SIG-M5 treated with dmso at 0.1 percent for 504 hours (cell line): ENCODE results near the gene C1orf21.

Experiments used
- DNase-seq: peaks from one replicate; lab custom pipeline; 2025; ENCODE audit not compliant: unreplicated experiment; lab: John Stamatoyannopoulos, UW

Gene C1orf21

GRCh38 chr1:184553845-184554244, 167.0 kb downstream of the C1orf21 start:
- no peak for DNase-seq

DNA sequence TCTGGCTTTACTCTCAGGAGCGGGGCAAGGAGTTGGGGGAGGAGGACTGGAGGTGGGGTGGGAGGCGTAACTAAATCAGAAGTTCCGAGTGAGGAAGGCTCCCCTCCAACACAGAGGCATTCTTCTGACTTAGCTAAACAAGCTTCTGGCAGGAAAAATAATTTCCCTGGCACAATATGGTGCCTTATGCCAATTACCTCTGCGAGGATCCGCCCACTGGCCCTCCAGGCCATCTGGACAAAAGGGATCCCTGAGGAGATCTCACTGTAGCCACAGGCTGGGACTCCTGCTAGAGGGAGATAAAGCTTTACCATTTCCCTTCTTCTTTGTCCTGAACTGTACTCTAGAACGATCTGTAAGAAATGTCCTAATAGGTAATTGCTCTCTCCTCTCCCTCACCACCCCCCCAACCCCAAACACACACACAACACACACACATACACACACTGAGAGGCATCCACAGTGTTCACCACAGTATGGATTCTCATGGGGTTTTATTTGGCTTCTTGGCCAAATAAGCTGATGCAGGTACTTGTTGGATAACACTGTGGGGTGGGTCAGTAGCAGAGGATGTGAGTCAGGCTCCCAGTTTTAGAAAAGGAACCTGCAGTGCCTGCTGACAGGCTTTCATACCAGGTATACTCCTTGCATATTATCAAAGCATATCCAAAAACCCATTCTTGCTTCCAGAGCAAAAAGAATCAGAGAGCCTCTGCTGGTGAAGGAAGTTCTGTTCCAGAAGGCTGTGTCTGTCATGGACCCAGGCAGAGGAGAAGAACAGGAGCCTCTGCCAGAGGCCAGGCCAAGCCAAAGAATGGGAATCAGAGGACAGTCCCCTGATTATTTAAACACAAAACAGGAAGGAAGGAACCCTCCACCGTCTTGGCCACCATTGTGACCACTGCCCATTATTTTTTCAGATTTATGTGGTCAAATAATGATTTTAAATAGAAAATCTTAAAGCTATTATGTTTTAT, 169.1 kb downstream of the C1orf21 start:
- DNase-seq = no peak

DNA sequence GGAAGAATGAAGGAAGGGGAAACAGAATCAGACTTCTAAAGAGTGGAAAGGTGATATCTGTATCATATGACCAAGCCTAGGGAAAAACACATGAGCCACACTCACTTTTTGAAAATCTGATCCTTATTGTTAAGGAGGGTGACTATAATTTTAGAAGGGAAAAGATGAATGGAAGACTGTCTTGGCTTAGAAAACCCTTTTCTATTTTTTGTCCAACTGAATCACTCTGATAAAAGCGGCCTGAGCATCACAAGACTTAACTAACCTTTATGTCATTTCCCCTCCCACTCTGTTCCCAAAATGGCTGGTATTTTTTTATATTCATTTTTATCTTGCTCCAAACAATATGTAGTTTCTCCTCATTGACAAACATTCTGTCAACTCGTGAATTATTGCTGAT, 169.8 kb downstream of the C1orf21 start:
- DNase-seq = no peak

- no peak for DNase-seq
Measured at GRCh38 chr1:184557423-184558347, 170.9 kb downstream of the C1orf21 start.

DNA sequence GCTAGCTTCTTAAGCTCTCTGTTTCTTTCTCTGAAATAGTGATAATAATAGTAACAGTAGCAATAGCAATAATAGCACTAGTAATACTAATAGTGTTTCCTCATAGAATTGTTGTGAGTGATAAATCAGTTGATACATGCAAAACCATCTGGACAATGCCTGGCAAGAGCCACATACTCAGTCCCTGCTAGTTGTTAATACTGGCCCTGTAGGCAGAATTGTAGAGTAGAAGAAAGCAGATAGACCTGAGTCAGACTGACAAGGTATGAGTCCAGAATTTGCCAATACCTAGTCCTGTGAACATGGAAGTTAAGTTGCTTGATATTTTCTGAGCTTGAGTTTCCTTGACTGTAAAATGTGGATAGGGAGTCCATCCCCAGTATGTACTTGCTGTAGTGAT, 171.9 kb downstream of the C1orf21 start:
- no peak for DNase-seq

DNA sequence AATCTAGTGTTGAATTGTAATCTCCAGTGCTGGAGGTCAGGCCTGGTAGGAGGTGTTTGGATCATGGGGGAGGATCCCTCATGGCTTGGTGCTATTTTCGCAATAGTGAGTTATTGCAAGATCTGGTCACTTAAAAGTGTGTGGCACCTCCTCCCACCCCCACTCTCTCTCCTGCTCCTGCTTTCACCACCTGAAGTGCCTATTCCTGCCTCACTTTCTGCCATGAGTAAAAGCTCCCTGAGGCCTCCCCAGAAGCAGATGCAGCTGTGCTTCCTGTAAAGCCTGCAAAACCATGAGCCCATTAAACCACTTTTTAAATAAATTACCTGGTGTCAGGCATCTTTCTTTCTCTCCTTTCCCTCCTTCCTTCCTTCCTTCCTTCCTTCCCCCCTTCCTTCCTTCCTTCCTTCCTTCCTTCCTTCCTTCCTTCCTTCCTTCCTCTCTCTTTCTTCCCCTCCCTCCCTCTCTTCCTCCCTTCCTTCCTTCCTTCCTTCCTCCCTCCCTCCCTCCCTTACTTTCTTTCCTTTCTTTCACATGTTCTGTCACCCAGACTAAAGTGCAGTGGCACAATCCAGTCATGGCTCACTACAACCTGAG, 172.4 kb downstream of the C1orf21 start:
- DNase-seq = no peak

GRCh38 chr1:184562806-184563205, 176.0 kb downstream of the C1orf21 start:
- DNase-seq = no peak

- peak; percentile 13 for DNase-seq
Measured at GRCh38 chr1:184563308-184563707, 176.5 kb downstream of the C1orf21 start.

GRCh38 chr1:184567009-184567408, 180.2 kb downstream of the C1orf21 start:
- no peak for DNase-seq

DNA sequence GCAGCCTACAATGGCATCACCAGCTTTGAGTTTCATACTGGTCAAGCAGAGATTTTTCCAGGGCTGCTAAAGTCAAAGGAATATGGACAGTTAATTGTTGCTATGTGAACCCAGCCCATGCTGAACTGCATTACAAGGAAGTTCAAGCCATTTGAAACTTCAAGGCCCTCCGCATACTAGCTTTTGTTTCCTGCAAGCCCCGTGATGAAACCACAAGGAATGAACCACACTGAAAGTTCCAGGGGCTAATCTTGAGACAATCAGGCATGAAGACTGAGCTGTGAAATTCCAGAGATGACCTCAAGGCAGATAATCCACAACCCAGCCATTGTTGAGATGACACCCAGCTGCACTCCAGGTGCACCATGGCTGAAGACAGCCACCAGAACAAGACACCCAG, 180.8 kb downstream of the C1orf21 start:
- peak; percentile 9 for DNase-seq

DNA sequence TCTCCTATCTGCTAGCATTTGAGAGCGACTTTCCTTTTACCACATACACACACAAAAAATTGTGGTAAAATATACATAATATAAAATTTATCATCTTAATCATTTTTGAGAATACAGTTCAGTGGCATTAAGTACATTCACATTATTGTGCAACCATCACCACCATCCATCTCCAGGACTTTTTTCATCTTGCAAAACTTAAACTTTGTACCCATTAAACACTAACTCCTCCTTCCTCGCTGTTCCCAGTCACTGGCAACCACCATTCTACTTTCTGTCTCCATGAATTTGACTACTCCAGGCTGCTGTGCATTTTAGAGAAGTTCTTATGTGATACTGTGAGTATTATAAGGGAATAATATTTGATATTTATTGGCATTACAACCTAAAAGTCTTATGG, 181.3 kb downstream of the C1orf21 start:
- no peak for DNase-seq

- DNase-seq = no peak
Measured at GRCh38 chr1:184569106-184569505, 182.3 kb downstream of the C1orf21 start.

DNA sequence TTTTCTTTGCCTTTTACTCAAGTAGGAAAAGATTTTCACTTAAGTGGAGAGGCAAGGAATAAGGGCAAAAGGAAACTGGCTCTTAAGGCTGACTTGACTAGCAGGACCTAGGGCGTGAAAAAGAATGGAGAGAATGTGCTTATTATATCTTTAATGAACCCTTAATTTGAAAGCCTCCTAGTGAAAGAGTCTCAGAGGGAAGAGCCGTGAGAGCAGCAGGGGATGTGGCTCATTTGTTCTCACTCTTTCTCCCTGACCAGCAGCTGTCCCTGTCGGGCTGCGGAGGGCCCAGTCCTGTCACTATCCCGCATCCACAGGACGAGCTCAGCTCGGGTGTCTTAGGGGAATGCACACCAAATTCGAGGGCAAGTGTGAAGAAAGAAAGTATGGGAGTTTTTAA, 187.8 kb downstream of the C1orf21 start:
- no peak for DNase-seq

DNA sequence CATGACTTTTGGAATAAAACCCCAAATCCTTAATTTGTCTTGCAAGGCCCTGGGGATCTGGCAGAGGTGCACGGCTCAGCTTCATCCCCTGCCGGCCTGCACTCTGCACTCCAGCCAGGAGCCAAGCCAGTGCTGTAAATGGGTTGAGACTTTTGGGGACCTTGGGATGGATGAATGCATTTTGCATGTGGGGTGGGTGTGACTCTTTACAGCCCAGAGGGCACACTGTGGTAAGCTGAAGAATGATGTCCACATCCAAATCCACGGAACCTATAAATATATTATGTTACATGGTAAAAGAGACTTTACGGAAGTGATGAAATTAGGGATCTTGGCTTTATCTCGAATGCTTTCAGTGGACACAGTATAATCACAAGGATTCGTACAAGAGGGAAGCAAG, 190.0 kb downstream of the C1orf21 start:
- DNase-seq = no peak

- DNase-seq = no peak
Measured at GRCh38 chr1:184577319-184577718, 190.5 kb downstream of the C1orf21 start.

- no peak for DNase-seq
Measured at GRCh38 chr1:184582411-184582810, 195.6 kb downstream of the C1orf21 start.

GRCh38 chr1:184583849-184584248, 197.0 kb downstream of the C1orf21 start:
- peak; percentile 23 for DNase-seq

- no peak for DNase-seq
Measured at GRCh38 chr1:184588701-184589100, 201.9 kb downstream of the C1orf21 start.

- peak; percentile 41 for DNase-seq
Measured at GRCh38 chr1:184590163-184590750, 203.4 kb downstream of the C1orf21 start.

- no peak for DNase-seq
Measured at GRCh38 chr1:184593597-184593996, 206.8 kb downstream of the C1orf21 start.

DNA sequence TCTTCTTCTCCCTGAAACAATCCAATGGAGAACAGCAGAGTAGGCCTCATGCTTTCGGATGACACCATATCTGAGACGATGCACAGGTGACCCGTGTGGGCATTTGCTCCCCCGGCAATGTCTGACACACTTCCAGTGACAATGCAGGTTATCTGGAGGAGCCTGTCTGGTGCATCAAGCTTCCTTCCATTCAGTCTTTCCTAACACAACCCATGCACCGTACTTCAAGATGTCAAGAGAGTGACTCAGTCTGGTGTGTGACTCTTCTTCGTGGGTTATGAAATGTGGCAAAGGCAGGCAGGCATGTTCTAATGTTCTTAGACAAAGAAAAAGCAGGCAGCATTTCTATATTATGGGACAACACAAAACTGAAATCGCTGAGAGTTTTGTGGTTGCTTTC, 208.8 kb downstream of the C1orf21 start:
- DNase-seq = peak; percentile 37
